ENCODE data around the gene TBK1.

Gene TBK1

DNA sequence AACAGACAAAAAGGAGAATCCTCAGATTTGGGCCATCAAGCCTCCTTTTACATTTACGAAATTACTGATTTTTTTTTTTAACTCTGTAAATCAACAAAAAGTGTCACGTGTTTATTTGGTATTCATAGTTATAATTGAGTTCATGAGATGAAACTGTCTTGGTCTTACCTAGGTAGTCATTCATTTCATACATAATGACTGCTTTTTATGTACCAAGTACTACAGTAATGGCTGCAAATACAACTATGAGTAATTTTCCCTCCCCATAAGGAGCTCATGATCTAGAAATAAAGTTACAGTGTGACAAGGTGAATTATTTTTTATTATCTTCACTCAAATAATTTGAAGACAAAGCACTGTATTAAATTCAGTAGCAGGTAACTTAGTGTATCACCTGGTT is 6.4 kb upstream of the TBK1 start:
- no peak for DNase-seq (ENCODE audit: low read depth)
- no peak for TF ChIP-seq MAX (IDR thresholded peaks at IDR 0.05; ENCODE audit: low read depth, low read length)
- TF ChIP-seq, protein P1, sequence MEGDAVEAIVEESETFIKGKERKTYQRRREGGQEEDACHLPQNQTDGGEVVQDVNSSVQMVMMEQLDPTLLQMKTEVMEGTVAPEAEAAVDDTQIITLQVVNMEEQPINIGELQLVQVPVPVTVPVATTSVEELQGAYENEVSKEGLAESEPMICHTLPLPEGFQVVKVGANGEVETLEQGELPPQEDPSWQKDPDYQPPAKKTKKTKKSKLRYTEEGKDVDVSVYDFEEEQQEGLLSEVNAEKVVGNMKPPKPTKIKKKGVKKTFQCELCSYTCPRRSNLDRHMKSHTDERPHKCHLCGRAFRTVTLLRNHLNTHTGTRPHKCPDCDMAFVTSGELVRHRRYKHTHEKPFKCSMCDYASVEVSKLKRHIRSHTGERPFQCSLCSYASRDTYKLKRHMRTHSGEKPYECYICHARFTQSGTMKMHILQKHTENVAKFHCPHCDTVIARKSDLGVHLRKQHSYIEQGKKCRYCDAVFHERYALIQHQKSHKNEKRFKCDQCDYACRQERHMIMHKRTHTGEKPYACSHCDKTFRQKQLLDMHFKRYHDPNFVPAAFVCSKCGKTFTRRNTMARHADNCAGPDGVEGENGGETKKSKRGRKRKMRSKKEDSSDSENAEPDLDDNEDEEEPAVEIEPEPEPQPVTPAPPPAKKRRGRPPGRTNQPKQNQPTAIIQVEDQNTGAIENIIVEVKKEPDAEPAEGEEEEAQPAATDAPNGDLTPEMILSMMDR (IDR thresholded peaks at IDR 0.05; ENCODE audit: low read depth, low read length): no peak
- no peak for TF ChIP-seq POLR2A (IDR thresholded peaks at IDR 0.05; ENCODE audit: extremely low read depth, insufficient read length)
- no peak for TF ChIP-seq MYC (IDR thresholded peaks at IDR 0.05; ENCODE audit: low read depth, low read length)

GRCh38 chr12:64446295-64446694 is 5.6 kb upstream of the TBK1 start:
- TF ChIP-seq MYC (IDR thresholded peaks at IDR 0.05; ENCODE audit: low read depth, low read length) (no peak), POLR2A (IDR thresholded peaks at IDR 0.05; ENCODE audit: extremely low read depth, insufficient read length) (no peak), MAX (IDR thresholded peaks at IDR 0.05; ENCODE audit: low read depth, low read length) (no peak)
- TF ChIP-seq, protein P1 (IDR thresholded peaks at IDR 0.05; ENCODE audit: low read depth, low read length): no peak
- no peak for DNase-seq (ENCODE audit: low read depth)
- no peak overlapping the region for H3K4me3 ChIP-seq (ENCODE audit: low read depth, low read length)

More for the DNA sequence above, 6.4 kb upstream of the TBK1 start:
- no peak overlapping the region for H3K4me3 ChIP-seq (ENCODE audit: low read depth, low read length)

GRCh38 chr12:64450057-64450640 is 1.8 kb upstream of the TBK1 start:
- TF ChIP-seq, protein P1 (IDR thresholded peaks at IDR 0.05; ENCODE audit: low read depth, low read length): no peak
- TF ChIP-seq MAX (IDR thresholded peaks at IDR 0.05; ENCODE audit: low read depth, low read length): no peak
- no peak for DNase-seq (ENCODE audit: low read depth)
- H3K4me3 ChIP-seq (ENCODE audit: low read depth, low read length): peak overlapping the region; percentile 85

DNA sequence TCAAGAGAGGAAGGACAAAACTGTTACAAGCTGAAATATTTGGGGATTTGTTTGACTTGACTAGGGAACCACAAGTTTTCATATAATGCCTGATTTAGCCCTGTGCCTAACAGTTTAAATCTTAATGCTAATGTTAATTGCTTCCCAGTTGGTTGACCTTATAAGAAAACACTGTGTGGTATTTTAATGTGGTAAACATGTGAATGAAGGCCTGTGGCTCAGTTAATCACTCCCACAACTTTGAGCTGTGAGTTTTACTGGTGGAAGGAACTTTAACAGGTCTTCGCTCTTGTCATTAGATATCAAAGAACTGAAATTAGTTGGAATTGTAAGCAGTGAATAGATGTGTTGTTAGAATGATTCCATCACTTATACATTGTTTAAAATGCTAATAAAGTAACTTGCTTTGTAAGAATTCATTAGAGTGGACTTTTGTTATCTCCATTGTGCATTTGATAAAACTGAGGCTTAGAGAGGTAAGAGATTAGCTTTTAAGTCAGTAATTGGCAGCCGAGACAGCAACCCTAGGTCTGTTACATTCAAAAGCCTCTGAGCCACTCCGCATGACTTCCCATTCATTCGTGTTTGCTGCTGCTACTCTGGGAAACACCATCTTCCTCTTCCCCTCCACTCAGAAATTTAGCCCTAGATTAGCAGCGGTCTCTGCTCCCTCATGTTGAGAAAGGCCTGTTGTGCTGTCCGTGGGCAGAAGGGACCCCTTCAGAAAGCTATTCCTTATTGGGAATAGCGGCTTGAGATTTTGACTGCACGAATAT is 1.0 kb upstream of the TBK1 start:
- peak overlapping the region; percentile 85 for H3K4me3 ChIP-seq (ENCODE audit: low read depth, low read length)
- TF ChIP-seq MAX (IDR thresholded peaks at IDR 0.05; ENCODE audit: low read depth, low read length): no peak
- TF ChIP-seq, protein P1 (IDR thresholded peaks at IDR 0.05; ENCODE audit: low read depth, low read length): no peak
- no peak for TF ChIP-seq POLR2A (IDR thresholded peaks at IDR 0.05; ENCODE audit: extremely low read depth, insufficient read length)
- TF ChIP-seq MYC (IDR thresholded peaks at IDR 0.05; ENCODE audit: low read depth, low read length): no peak
- peak; percentile 78 for DNase-seq (ENCODE audit: low read depth)

- DNase-seq (ENCODE audit: low read depth): peak; percentile 72
- H3K4me3 ChIP-seq (ENCODE audit: low read depth, low read length): peak overlapping the region; percentile 85
- no peak for TF ChIP-seq MYC (IDR thresholded peaks at IDR 0.05; ENCODE audit: low read depth, low read length)
- TF ChIP-seq, protein P1 (IDR thresholded peaks at IDR 0.05; ENCODE audit: low read depth, low read length): no peak
These were observed 824 bp downstream of the TBK1 start for GRCh38 chr12:64452559-64453329.

Measured in NB4 (cell line).